Gastrocnemius medialis (tissue), 4 donors: ENCODE results near the gene PAK2. TPM values are rescaled to one million over a fixed set of nuclear protein-coding genes. Genes with fewer than 3 reads are reported as not detected.

ENCODE experiments used
- ATAC-seq, 2 donors: fragments of 150-250 bp; one replicate each; pipeline ENCODE4 v1.9.1; 2016
- DNase-seq, 2 donors: peaks; one replicate each; pipeline ENCODE4 v3.0.0-alpha.2; 2019
- H3K27ac ChIP-seq, 4 donors: fragments of 200-600 bp; sonication (generic); 1 replicate in 1 of 4; 2 replicates in 3 of 4; pipeline ENCODE4 v1.5.1; 2016 to 2018; ENCODE audit warnings: mild to moderate bottlenecking in 2 of 4, moderate library complexity in 1 of 4
- H3K27me3 ChIP-seq, 3 donors: fragments of 200-600 bp; sonication (generic) in 2 of 3; 1 replicate in 1 of 3; 2 replicates in 2 of 3; pipeline versions ENCODE4 v1.5.1 to v1.6.0; 2016 to 2019; ENCODE audit warnings: mild to moderate bottlenecking in 1 of 3, moderate library complexity in 1 of 3
- H3K36me3 ChIP-seq, 2 donors: fragments of 200-600 bp; sonication (generic) in 1 of 2; one replicate each; pipeline ENCODE4 v1.5.1; 2017 to 2018
- H3K4me1 ChIP-seq, 2 donors: fragments of 200-600 bp; sonication (generic) in 1 of 2; one replicate each; pipeline ENCODE4 v1.5.1; 2016 to 2017; ENCODE audit warnings: mild to moderate bottlenecking in 2 of 2
- H3K4me3 ChIP-seq, 4 donors: fragments of 200-600 bp; sonication (generic) in 3 of 4; 1 replicate in 1 of 4; 2 replicates in 3 of 4; pipeline ENCODE4 v1.5.1; 2016 to 2019; ENCODE audit warnings: mild to moderate bottlenecking in 2 of 4
- H3K9me3 ChIP-seq, 3 donors: fragments of 200-600 bp; sonication (generic) in 2 of 3; 1 replicate in 1 of 3; 2 replicates in 2 of 3; pipeline ENCODE4 v1.5.1; 2016 to 2019
- CTCF ChIP-seq, 5 experiments: fragments of 450-650 bp in 3 of 5; fragments of 200-600 bp in 2 of 5; sonication (generic) in 2 of 5; IDR thresholded peaks in 4 of 5; conservative IDR thresholded peaks in 1 of 5; 1 replicate in 4 of 5; 2 replicates in 1 of 5; pipeline ENCODE4 v1.5.1; 2016 to 2019; ENCODE audit warnings: antibody characterized with exemption in 5 of 5, mild to moderate bottlenecking in 3 of 5, moderate library complexity in 3 of 5
- POLR2A ChIP-seq, 2 donors: fragments of 450-650 bp; IDR thresholded peaks; one replicate each; pipeline ENCODE4 v1.6.1; 2017; ENCODE audit warnings: antibody characterized with exemption in 2 of 2, mild to moderate bottlenecking in 2 of 2, moderate library complexity in 2 of 2
- in situ Hi-C, 4 donors: fragments of 200-750 bp; cut with MboI; loops; one replicate each; pipeline versions ENCODE4 v1.15.0 to v1.8.0; 2017; ENCODE audit warnings: low sequenced_read_pairs in 4 of 4
- intact Hi-C: fragments of 100-400 bp; cut with DNase I; formaldehyde crosslinking; loops from one replicate; pipeline ENCODE4 v1.15.1; 2023; ENCODE audit warnings: low total_unique reads
- total RNA-seq, 4 donors: library from RNA; depleted of rRNA; stranded (reverse); fragments of >200 nt; gene quantifications; one replicate each; pipeline versions ENCODE4 v1.1.0 to v1.2.3, GENCODE V29; 2016

The PAK2 gene
- total RNA-seq, 4 donors from 2014 or later: 42.6 to 58.6 (median 50.1) TPM

- H3K9me3 ChIP-seq: no peaks in the 10 kb centered on the region
- TF ChIP-seq POLR2A (IDR thresholded peaks at IDR 0.05) (no peak), CTCF (IDR thresholded peaks at IDR 0.05 in 4 of 5, conservative IDR thresholded peaks at IDR 0.05 in 1 of 5) (no peak)
- in situ Hi-C loops (no loop called here), intact Hi-C loops (no loop called here)
- no peak overlapping the region for H3K4me3 ChIP-seq
- no peaks in the 10 kb centered on the region for H3K36me3 ChIP-seq
- ATAC-seq: no peak
- H3K27ac ChIP-seq: no peak overlapping the region
- no peaks in the 10 kb centered on the region for H3K4me1 ChIP-seq
- no peak for DNase-seq
- H3K27me3 ChIP-seq: no peaks in the 10 kb centered on the region
These were observed 38.9 kb upstream of the PAK2 start for GRCh38 chr3:196700801-196701200.

- Histone ChIP-seq H3K27me3 (no peaks in the 10 kb centered on the region), H3K27ac (no peak overlapping the region), H3K4me3 (no peak overlapping the region), H3K4me1 (peaks cover 4% of the 10 kb centered on the region in 2 donors), H3K9me3 (no peaks in the 10 kb centered on the region), H3K36me3 (no peaks in the 10 kb centered on the region)
- in situ Hi-C loops (no loop called here), intact Hi-C loops (no loop called here)
- TF ChIP-seq POLR2A (IDR thresholded peaks at IDR 0.05) (no peak), CTCF (IDR thresholded peaks at IDR 0.05 in 4 of 5, conservative IDR thresholded peaks at IDR 0.05 in 1 of 5) (no peak)
- DNase-seq: no peak
- no peak for ATAC-seq
These were observed 33.3 kb upstream of the PAK2 start for GRCh38 chr3:196706327-196706726.

- TF ChIP-seq CTCF (IDR thresholded peaks at IDR 0.05 in 4 of 5, conservative IDR thresholded peaks at IDR 0.05 in 1 of 5) (no peak), POLR2A (IDR thresholded peaks at IDR 0.05) (no peak)
- intact Hi-C loops (no loop called here), in situ Hi-C loops (no loop called here)
- no peak overlapping the region for H3K27ac ChIP-seq
- H3K4me3 ChIP-seq: no peak overlapping the region
- H3K27me3 ChIP-seq: no peaks in the 10 kb centered on the region
- peaks cover 5 to 8% of the 10 kb centered on the region in 2 donors for H3K4me1 ChIP-seq
- no peak for ATAC-seq
- H3K36me3 ChIP-seq: no peaks in the 10 kb centered on the region
- no peak for DNase-seq
- H3K9me3 ChIP-seq: no peaks in the 10 kb centered on the region
These were observed 32.9 kb upstream of the PAK2 start for GRCh38 chr3:196706731-196707130.

- intact Hi-C loops: no loop called here
- TF ChIP-seq CTCF (IDR thresholded peaks at IDR 0.05 in 4 of 5, conservative IDR thresholded peaks at IDR 0.05 in 1 of 5) (no peak), POLR2A (IDR thresholded peaks at IDR 0.05) (no peak)
- in situ Hi-C loops: no loop called here
- Histone ChIP-seq H3K9me3 (no peaks in the 10 kb centered on the region), H3K27ac (no peak overlapping the region), H3K27me3 (no peaks in the 10 kb centered on the region), H3K36me3 (no peaks in the 10 kb centered on the region), H3K4me3 (no peak overlapping the region), H3K4me1 (peaks cover 5 to 8% of the 10 kb centered on the region in 2 donors)
- ATAC-seq (no peak), DNase-seq (no peak)
These were observed 32.1 kb upstream of the PAK2 start for GRCh38 chr3:196707566-196707965.

- in situ Hi-C loops (no loop called here), intact Hi-C loops (no loop called here)
- H3K9me3 ChIP-seq: no peaks in the 10 kb centered on the region
- TF ChIP-seq POLR2A (IDR thresholded peaks at IDR 0.05) (no peak), CTCF (IDR thresholded peaks at IDR 0.05 in 4 of 5, conservative IDR thresholded peaks at IDR 0.05 in 1 of 5) (no peak)
- DNase-seq (no peak), ATAC-seq (no peak)
- H3K27ac ChIP-seq: no peak overlapping the region
- H3K4me3 ChIP-seq: no peak overlapping the region
- H3K36me3 ChIP-seq: no peaks in the 10 kb centered on the region
- peaks cover 11 to 17% of the 10 kb centered on the region in 2 donors for H3K4me1 ChIP-seq
- no peaks in the 10 kb centered on the region for H3K27me3 ChIP-seq
These were observed 31.2 kb upstream of the PAK2 start for GRCh38 chr3:196708467-196708866.
